ENCODE results near the gene TRIM50.

DNA sequence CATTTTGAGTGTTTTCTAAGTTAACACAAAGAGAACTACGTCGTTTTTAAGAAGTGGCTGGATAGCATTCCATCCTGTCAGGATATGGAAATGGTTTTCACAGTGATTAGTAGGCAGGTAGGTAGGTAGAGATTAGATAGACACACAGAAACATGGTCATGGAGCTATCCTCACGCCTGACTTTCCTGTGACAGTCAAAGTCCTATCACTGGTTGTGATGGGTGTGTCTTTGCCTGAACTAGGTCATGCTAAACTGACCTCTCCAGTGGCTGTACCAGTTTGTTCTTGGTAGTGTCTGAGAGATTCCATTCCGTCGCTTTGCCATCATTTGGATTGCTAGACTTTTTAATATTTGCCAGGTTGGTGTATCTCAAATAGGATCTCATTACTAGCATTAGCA is 28.3 kb upstream of the TRIM50 start:
- TF ChIP-seq, protein P1, sequence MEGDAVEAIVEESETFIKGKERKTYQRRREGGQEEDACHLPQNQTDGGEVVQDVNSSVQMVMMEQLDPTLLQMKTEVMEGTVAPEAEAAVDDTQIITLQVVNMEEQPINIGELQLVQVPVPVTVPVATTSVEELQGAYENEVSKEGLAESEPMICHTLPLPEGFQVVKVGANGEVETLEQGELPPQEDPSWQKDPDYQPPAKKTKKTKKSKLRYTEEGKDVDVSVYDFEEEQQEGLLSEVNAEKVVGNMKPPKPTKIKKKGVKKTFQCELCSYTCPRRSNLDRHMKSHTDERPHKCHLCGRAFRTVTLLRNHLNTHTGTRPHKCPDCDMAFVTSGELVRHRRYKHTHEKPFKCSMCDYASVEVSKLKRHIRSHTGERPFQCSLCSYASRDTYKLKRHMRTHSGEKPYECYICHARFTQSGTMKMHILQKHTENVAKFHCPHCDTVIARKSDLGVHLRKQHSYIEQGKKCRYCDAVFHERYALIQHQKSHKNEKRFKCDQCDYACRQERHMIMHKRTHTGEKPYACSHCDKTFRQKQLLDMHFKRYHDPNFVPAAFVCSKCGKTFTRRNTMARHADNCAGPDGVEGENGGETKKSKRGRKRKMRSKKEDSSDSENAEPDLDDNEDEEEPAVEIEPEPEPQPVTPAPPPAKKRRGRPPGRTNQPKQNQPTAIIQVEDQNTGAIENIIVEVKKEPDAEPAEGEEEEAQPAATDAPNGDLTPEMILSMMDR (IDR thresholded peaks at IDR 0.05): no peak
- no peak for TF ChIP-seq POLR2A (IDR thresholded peaks at IDR 0.05)

Measured in stomach (tissue), 4 donors.